A549 (cell line): ENCODE data around the gene NEDD8. TPM values are rescaled to one million over a fixed set of nuclear protein-coding genes. Genes with fewer than 3 reads are reported as not detected.

Source experiments
- ATAC-seq, 2 experiments: fragments of 200-7000 bp in 1 of 2; fragments of >200 bp in 1 of 2; cut with Nextera tagmentation in 1 of 2; cut with Tn5 transposase in 1 of 2; 3 replicates each; pipeline versions ENCODE4 v1.8.0 to v1.9.1; 2018 to 2020; ENCODE audit warnings: mild to moderate bottlenecking in 1 of 2, moderate library complexity in 1 of 2
- CTCF ChIA-PET: fragments of 300-600 bp; sonication (Branson Sonifier 250); formaldehyde crosslinking; extraction: SDS; loops from one replicate; lab custom pipeline; 2021; ENCODE audit warnings: antibody characterized with exemption, inconsistent platforms; lab: Yijun Ruan, JAX
- POLR2A ChIA-PET: fragments of 350-600 bp; formaldehyde crosslinking; extraction: SDS; loops from one replicate; lab custom pipeline; 2021; ENCODE audit warnings: antibody characterized with exemption, inconsistent platforms; lab: Yijun Ruan, JAX
- DNase-seq, 2 experiments: peaks; one replicate each; pipeline versions ENCODE4 v3.0.0 to v3.0.0-alpha.2; 2011 to 2016; ENCODE audit warnings: low read depth in 1 of 2, low spot score in 1 of 2
- FAIRE-seq: peaks from 2 replicates; lab custom pipeline; 2011; peaks lifted over from hg19 to GRCh38; lab: Jason Lieb, UNC
- H3K27ac ChIP-seq, 2 experiments: fragments of >200 bp; sonication (Bioruptor Twin); formaldehyde crosslinking; 3 replicates each; pipeline ENCODE4 v1.5.1; 2016 to 2017
- H3K4me1 ChIP-seq: fragments of >200 bp; sonication (Bioruptor Twin); formaldehyde crosslinking; 3 replicates; pipeline ENCODE4 v1.6.1; 2016
- H3K4me2 ChIP-seq: fragments of >200 bp; sonication (Bioruptor Twin); formaldehyde crosslinking; 3 replicates; pipeline ENCODE4 v1.6.1; 2016
- H3K4me3 ChIP-seq: fragments of >200 bp; sonication (Bioruptor Twin); formaldehyde crosslinking; 3 replicates; pipeline ENCODE4 v1.5.1; 2016
- H3K9me3 ChIP-seq: fragments of >200 bp; sonication (Bioruptor Twin); formaldehyde crosslinking; 3 replicates; pipeline ENCODE4 v1.6.1; 2016
- BHLHE40 ChIP-seq: IDR thresholded peaks from 2 replicates; pipeline ENCODE4 v1.6.1; 2012; ENCODE audit warnings: low read depth, low read length, inconsistent platforms
- CBX2 ChIP-seq: fragments of 200-600 bp; sonication (generic); IDR thresholded peaks from 2 replicates; pipeline ENCODE4 v1.6.1; 2016; ENCODE audit warnings: low read depth, mild to moderate bottlenecking, borderline replicate concordance
- CBX8 ChIP-seq: fragments of 200-600 bp; sonication (generic); IDR thresholded peaks from 2 replicates; pipeline ENCODE4 v1.6.1; 2016
- EHF ChIP-seq: fragments of 250-450 bp; sonication (Bioruptor Pico); IDR thresholded peaks from 2 replicates; pipeline ENCODE4 v1.5.0; 2020; ENCODE audit warnings: mild to moderate bottlenecking
- GATA3 ChIP-seq: IDR thresholded peaks from 2 replicates; pipeline ENCODE4 v1.6.1; 2012; ENCODE audit warnings: borderline replicate concordance
- HEYL ChIP-seq: fragments of 250-450 bp; sonication (Bioruptor Pico); IDR thresholded peaks from 2 replicates; pipeline ENCODE4 v1.8.0; 2021; ENCODE audit warnings: mild to moderate bottlenecking, moderate library complexity
- HOXB13 ChIP-seq: fragments of 250-450 bp; sonication (Bioruptor Pico); IDR thresholded peaks from 2 replicates; pipeline ENCODE4 v1.5.0; 2020; ENCODE audit warnings: low read depth, mild to moderate bottlenecking, moderate library complexity
- HOXB5 ChIP-seq: fragments of 250-450 bp; sonication (Bioruptor Pico); IDR thresholded peaks from 2 replicates; pipeline ENCODE4 v1.5.0; 2020; ENCODE audit warnings: mild to moderate bottlenecking, moderate library complexity
- KDM1A ChIP-seq: fragments of 200-600 bp; sonication (generic); IDR thresholded peaks from 2 replicates; pipeline ENCODE4 v1.6.1; 2016; ENCODE audit warnings: low read depth, mild to moderate bottlenecking
- PHF8 ChIP-seq: fragments of 200-600 bp; sonication (generic); IDR thresholded peaks from 2 replicates; pipeline ENCODE4 v1.6.1; 2016; ENCODE audit warnings: low read depth, mild to moderate bottlenecking, antibody characterized with exemption, moderate library complexity, borderline replicate concordance
- SMC3 ChIP-seq: fragments of >200 bp; sonication (Bioruptor Twin); formaldehyde crosslinking; IDR thresholded peaks from 3 replicates; pipeline ENCODE4 v1.6.1; 2018; ENCODE audit warnings: inconsistent platforms
- TFCP2L1 ChIP-seq: fragments of 250-450 bp; sonication (Bioruptor Pico); IDR thresholded peaks from 2 replicates; pipeline ENCODE4 v1.5.0; 2021; ENCODE audit warnings: mild to moderate bottlenecking
- ZC3H11A ChIP-seq: fragments of 450-650 bp; IDR thresholded peaks from 2 replicates; pipeline ENCODE4 v1.6.1; 2014; ENCODE audit warnings: antibody characterized with exemption, mild to moderate bottlenecking
- ZFP36 ChIP-seq: fragments of 450-650 bp; IDR thresholded peaks from 2 replicates; pipeline ENCODE4 v1.6.1; 2014; ENCODE audit warnings: borderline replicate concordance; ENCODE audit not compliant: partially characterized antibody
- ZNF302 ChIP-seq: fragments of 250-450 bp; sonication (Bioruptor Pico); IDR thresholded peaks from 2 replicates; pipeline ENCODE4 v1.9.0; 2021; ENCODE audit warnings: inconsistent platforms, mild to moderate bottlenecking, moderate library complexity
- ZSCAN20 ChIP-seq: fragments of 250-450 bp; sonication (Bioruptor Pico); IDR thresholded peaks from 2 replicates; pipeline ENCODE4 v1.8.0; 2022; ENCODE audit warnings: mild to moderate bottlenecking, moderate library complexity
- WGBS: methylation state at CpG from one replicate; pipeline ENCODE4 v1.1.6; 2017; ENCODE audit errors: missing lambda C conversion rate; 5-methylcytosine and 5-hydroxymethylcytosine counted together
- polyA plus RNA-seq, 4 experiments: library from polyadenylated mRNA; depleted of rRNA in 3 of 4; stranded (reverse); fragments of >200 nt; fragmentation: RNase III in 1 of 4; extraction: RNeasy Plus Mini Kit Qiagen cat#74134 plus additional on column Dnase treatment in 1 of 4; gene quantifications; 2 replicates in 3 of 4; 3 replicates in 1 of 4; pipeline ENCODE4 v1.2.3, GENCODE V29; 2011 to 2017
- TF ChIP-seq, protein P1 (sequence below): fragments of 450-650 bp; IDR thresholded peaks from 2 replicates; pipeline ENCODE4 v1.6.1; 2014; ENCODE audit warnings: antibody characterized with exemption
- TF ChIP-seq, protein P2 (sequence below): fragments of >200 bp; sonication (Bioruptor Twin); formaldehyde crosslinking; IDR thresholded peaks from 3 replicates; pipeline ENCODE4 v1.6.1; 2016
- TF ChIP-seq, protein P3 (sequence below): IDR thresholded peaks from 2 replicates; pipeline ENCODE4 v1.6.1; 2012
- TF ChIP-seq, protein P4 (sequence below): IDR thresholded peaks from 2 replicates; pipeline ENCODE4 v1.6.1; 2012
- TF ChIP-seq, protein P5 (sequence below): fragments of 200-600 bp; sonication (generic); IDR thresholded peaks from 2 replicates; pipeline ENCODE4 v1.6.1; 2016; ENCODE audit warnings: antibody characterized with exemption, mild to moderate bottlenecking, moderate library complexity

NEDD8 gene
- polyA plus RNA-seq, 2 of the 4 experiments (the other 2 are of a cell fraction): 433 to 589 TPM

DNA sequence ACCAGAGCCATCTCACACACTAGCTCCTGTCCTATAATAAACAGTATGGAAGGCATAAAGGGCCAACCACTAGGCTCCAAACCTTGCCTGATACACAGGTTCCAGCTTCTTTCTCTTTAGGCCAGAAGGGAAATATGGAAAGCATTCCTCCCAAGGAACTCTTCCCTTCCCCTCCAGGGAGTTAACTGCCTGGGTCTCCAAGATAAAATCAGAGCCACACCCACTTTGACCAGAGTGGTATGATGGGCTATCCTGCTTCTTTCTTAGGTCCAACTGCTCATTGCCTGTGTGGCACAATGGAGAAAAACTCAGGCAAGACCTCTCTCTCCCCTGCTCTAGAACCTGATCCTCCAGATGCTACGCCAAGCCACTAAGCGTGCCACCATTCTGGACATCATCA, 24.5 kb downstream of the NEDD8 start:
- POLR2A ChIA-PET: no interaction called here
- TF ChIP-seq HOXB5 (CRISPR knock-in tag) (no peak), TFCP2L1 (CRISPR knock-in tag) (no peak), HOXB13 (CRISPR knock-in tag) (no peak), ZNF302 (no peak), PHF8 (no peak), CBX8 (no peak)
- TF ChIP-seq, protein P1, sequence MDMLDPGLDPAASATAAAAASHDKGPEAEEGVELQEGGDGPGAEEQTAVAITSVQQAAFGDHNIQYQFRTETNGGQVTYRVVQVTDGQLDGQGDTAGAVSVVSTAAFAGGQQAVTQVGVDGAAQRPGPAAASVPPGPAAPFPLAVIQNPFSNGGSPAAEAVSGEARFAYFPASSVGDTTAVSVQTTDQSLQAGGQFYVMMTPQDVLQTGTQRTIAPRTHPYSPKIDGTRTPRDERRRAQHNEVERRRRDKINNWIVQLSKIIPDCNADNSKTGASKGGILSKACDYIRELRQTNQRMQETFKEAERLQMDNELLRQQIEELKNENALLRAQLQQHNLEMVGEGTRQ: no peak
- TF ChIP-seq, protein P2, sequence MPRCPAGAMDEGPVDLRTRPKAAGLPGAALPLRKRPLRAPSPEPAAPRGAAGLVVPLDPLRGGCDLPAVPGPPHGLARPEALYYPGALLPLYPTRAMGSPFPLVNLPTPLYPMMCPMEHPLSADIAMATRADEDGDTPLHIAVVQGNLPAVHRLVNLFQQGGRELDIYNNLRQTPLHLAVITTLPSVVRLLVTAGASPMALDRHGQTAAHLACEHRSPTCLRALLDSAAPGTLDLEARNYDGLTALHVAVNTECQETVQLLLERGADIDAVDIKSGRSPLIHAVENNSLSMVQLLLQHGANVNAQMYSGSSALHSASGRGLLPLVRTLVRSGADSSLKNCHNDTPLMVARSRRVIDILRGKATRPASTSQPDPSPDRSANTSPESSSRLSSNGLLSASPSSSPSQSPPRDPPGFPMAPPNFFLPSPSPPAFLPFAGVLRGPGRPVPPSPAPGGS: no peak
- TF ChIP-seq, protein P3, sequence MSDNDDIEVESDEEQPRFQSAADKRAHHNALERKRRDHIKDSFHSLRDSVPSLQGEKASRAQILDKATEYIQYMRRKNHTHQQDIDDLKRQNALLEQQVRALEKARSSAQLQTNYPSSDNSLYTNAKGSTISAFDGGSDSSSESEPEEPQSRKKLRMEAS: no peak
- TF ChIP-seq, protein P4, sequence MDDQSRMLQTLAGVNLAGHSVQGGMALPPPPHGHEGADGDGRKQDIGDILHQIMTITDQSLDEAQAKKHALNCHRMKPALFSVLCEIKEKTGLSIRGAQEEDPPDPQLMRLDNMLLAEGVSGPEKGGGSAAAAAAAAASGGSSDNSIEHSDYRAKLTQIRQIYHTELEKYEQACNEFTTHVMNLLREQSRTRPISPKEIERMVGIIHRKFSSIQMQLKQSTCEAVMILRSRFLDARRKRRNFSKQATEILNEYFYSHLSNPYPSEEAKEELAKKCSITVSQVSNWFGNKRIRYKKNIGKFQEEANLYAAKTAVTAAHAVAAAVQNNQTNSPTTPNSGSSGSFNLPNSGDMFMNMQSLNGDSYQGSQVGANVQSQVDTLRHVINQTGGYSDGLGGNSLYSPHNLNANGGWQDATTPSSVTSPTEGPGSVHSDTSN: no peak
- ATAC-seq (no peak), FAIRE-seq (no peak), DNase-seq (no peak)
- WGBS: 96% methylated on average over 2 of the region's 2 CpGs
- Histone ChIP-seq H3K4me3 (no peak overlapping the region), H3K4me1 (peaks cover 5% of the 10 kb centered on the region; the same call in 1 of the 3 replicates), H3K4me2 (no peak overlapping the region), H3K27ac (no peak overlapping the region), H3K9me3 (no peaks in the 10 kb centered on the region)
- CTCF ChIA-PET: interaction anchor here (2.4 kb wide), 1 partner anchor 35 kb away, joined by 7 read pairs; the partner anchor contains the start of gene TINF2

DNA sequence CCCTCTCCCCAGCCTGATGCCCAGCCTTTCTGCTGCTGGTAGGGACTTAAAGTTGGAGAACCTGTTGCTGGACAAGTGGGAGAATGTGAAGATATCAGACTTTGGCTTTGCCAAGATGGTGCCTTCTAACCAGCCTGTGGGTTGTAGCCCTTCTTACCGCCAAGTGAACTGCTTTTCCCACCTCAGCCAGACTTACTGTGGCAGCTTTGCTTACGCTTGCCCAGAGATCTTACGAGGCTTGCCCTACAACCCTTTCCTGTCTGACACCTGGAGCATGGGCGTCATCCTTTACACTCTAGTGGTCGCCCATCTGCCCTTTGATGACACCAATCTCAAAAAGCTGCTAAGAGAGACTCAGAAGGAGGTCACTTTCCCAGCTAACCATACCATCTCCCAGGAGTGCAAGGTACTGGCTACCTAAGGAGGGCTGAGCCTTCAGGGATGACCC, 25.0 kb downstream of the NEDD8 start:
- 92% methylated on average over 5 of the region's 5 CpGs for WGBS
- H3K27ac ChIP-seq: no peak overlapping the region
- POLR2A ChIA-PET: interaction anchor here (4.0 kb wide), 1 partner anchor 12 kb away, joined by 16 read pairs; the partner anchor contains the start of gene TM9SF1
- H3K4me3 ChIP-seq: no peak overlapping the region
- FAIRE-seq (no peak), DNase-seq (no peak), ATAC-seq (no peak)
- H3K9me3 ChIP-seq: no peaks in the 10 kb centered on the region
- H3K4me1 ChIP-seq: peaks cover 3% of the 10 kb centered on the region; the same call in 1 of the 3 replicates
- no peak overlapping the region for H3K4me2 ChIP-seq
- CTCF ChIA-PET: interaction anchor here (0.7 to 2.4 kb wide), 4 partner anchors 11 to 98 kb away, joined by 3 to 7 read pairs (median 6); partner anchors contain the start of genes TINF2 and TM9SF1
- TF ChIP-seq HOXB13 (CRISPR knock-in tag) (no peak), HEYL (CRISPR knock-in tag) (no peak), CBX2 (no peak), ZFP36 (no peak), ZNF302 (no peak), GATA3 (no peak), SMC3 (no peak), BHLHE40 (no peak), ZSCAN20 (no peak), ZC3H11A (no peak), KDM1A (no peak), EHF (CRISPR knock-in tag) (no peak), PHF8 (no peak), TFCP2L1 (CRISPR knock-in tag) (no peak)
- TF ChIP-seq, protein P3: no peak
- TF ChIP-seq, protein P5, sequence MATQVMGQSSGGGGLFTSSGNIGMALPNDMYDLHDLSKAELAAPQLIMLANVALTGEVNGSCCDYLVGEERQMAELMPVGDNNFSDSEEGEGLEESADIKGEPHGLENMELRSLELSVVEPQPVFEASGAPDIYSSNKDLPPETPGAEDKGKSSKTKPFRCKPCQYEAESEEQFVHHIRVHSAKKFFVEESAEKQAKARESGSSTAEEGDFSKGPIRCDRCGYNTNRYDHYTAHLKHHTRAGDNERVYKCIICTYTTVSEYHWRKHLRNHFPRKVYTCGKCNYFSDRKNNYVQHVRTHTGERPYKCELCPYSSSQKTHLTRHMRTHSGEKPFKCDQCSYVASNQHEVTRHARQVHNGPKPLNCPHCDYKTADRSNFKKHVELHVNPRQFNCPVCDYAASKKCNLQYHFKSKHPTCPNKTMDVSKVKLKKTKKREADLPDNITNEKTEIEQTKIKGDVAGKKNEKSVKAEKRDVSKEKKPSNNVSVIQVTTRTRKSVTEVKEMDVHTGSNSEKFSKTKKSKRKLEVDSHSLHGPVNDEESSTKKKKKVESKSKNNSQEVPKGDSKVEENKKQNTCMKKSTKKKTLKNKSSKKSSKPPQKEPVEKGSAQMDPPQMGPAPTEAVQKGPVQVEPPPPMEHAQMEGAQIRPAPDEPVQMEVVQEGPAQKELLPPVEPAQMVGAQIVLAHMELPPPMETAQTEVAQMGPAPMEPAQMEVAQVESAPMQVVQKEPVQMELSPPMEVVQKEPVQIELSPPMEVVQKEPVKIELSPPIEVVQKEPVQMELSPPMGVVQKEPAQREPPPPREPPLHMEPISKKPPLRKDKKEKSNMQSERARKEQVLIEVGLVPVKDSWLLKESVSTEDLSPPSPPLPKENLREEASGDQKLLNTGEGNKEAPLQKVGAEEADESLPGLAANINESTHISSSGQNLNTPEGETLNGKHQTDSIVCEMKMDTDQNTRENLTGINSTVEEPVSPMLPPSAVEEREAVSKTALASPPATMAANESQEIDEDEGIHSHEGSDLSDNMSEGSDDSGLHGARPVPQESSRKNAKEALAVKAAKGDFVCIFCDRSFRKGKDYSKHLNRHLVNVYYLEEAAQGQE: no peak
